NOMO-1 treated with DMSO at 0.1 percent for 48 hours (cell line): ENCODE measurements around the gene SUPT3H.
"Not testable (repeated sequence)": the region's sequence is repeated elsewhere in the genome, so short reads cannot be mapped to it uniquely, and the experiment has no call there.

Experiments used
- DNase-seq: peaks from one replicate; lab custom pipeline; 2025; ENCODE audit not compliant: unreplicated experiment; lab: John Stamatoyannopoulos, UW

SUPT3H gene

DNA sequence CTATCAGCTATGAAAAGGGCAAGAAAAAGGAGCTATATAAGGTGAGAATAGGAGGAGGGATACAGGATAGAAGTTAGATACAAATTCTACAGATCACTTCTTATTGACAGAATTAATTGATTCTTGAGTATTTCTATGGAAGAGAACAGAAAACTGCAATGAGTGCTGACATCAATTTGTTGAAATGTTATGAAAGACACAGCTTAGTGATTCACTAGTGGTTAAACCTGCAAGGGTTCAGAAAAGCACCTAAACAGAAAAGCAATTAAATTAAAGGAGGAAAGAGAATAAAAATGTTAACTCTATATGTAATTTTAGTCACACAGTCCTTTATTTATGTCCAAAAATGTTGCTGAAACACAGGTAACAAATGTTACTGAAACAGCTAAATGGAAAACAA is 304.0 kb downstream of the SUPT3H start:
- no peak for DNase-seq

DNA sequence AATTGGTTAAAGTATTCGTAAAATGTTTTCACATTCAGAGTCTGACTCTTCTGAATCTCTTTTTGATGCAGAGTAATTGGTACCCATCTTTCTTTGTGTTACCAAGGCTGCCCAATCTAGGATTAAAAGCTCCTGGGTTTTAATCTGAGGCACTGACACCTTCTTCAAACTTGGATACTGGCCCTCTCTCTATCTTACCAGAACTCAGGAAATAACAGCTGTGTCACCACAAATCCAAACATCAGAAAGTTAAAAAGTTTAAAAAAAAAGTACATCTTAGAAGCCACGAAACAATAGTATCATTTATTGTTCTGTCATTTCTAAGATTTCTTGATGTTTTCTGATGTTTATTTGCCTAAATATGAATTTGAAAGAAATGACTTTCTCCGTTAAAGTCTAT is 305.1 kb downstream of the SUPT3H start:
- DNase-seq: no peak

DNA sequence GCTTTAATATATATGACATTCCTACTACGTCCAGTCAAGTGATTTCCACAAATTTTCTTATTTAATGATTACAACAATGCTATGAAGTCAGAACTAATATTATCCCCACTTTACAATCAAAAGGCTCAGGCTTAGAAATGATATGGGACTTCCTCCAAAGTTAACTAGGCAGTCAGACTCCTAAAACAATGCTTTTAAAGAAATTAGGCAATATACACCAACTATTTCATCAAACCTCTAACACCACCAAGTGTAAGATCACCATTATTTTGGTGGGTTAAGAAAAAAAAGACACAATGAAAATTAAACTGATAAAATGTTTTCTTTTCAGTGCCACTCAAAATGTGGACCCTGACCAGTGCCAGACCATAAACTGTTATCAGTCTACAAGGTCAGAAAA is 305.7 kb downstream of the SUPT3H start:
- peak; percentile 67 for DNase-seq

DNA sequence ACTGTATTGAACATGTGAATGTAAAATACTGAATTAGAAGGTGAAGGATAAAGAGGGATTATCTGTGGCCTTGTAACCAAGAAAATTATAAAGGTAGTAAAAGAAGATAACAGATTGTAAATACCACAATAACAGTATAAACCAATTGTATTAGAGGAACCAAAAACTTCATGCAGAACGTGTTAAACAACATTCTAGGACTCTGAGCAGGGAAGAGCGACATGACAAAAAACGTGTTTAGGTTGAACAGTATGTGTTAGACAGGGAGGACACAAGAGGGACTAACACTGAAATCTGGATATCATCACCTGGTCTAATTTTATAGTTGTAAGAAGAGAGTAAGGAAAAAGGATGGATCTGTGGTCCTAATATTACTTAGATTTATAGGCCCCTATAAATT is 308.6 kb downstream of the SUPT3H start:
- DNase-seq: no peak

DNA sequence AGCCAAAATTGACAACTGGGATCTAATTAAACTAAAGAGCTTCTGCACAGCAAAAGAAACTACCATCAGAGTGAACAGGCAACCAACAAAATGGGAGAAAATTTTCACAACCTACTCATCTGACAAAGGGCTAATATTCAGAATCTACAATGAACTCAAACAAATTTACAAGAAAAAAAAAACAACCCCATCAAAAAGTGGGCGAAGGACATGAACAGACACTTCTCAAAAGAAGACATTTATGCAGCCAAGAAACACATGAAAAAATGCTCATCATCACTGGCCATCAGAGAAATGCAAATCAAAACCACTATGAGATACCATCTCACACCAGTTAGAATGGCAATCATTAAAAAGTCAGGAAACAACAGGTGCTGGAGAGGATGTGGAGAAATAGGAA is 310.3 kb downstream of the SUPT3H start:
- DNase-seq: not testable (repeated sequence)

DNA sequence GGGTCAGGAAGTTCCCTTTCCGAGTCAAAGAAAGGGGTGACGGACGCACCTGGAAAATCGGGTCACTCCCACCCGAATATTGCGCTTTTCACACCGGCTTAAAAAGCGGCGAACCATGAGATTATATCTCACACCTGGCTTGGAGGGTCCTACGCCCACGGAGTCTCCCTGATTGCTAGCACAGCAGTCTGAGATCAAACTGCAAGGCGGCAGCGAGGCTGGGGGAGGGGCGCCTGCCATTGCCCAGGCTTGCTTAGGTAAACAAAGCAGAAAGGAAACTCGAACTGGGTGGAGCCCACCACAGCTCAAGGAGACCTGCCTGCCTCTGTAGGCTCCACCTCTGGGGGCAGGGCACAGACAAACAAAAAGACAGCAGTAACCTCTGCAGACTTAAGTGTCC is 315.1 kb downstream of the SUPT3H start:
- DNase-seq: not testable (repeated sequence)

DNA sequence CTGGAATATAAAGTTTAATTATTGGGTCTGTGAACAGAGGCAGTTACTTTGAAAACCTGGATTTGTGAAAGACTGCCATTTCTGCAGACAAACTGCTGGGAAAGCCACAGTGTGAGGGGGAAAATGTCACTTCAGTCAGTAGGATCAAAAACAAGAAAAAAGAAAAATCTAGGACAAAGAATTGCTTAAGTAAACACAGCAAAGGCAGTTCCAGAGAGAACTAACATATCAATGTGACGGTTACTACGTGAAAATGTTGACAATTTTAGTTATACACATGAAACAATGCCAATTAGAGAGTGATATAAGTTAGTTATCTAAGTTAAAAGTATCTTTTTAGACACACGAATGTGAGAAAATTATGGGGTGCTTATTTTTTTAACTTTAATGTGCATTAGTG is 320.0 kb downstream of the SUPT3H start:
- no peak for DNase-seq

DNA sequence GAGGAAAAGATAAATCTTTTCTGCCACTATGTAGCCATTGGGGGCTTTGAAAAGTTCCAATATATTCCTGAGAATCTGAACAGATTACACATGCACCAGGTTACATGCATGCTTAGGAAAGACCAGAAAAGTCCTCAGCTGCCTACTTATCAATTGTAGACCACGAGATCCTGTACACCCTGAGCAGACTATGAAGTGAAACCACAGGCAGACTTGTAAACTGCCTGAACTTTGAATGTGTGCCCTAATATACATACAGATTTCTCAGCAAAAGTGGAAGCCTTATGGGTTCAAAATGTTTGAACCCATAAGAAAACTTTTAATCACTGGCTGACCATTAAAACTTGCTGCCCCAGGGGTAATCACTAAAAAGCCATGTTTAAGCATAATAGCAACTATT is 323.1 kb downstream of the SUPT3H start:
- DNase-seq: peak; percentile 40

DNA sequence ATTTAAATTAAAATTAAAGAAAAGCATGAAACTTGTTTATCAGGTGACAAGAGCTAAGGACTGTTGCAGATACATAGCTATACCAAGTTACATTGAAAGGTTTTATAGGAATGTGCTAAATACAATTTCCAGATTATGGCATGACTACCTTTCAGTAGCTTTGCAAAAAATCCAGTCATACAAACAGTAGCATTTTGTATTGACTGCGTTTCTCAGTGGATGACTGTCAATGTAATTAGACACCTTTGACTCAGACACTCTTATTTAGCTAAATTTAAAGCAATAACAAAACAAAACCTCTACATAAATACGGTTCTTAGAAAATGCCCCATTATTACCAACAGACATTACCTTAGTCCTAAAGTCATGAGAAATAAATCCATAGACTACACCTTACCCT is 325.4 kb downstream of the SUPT3H start:
- DNase-seq: no peak

DNA sequence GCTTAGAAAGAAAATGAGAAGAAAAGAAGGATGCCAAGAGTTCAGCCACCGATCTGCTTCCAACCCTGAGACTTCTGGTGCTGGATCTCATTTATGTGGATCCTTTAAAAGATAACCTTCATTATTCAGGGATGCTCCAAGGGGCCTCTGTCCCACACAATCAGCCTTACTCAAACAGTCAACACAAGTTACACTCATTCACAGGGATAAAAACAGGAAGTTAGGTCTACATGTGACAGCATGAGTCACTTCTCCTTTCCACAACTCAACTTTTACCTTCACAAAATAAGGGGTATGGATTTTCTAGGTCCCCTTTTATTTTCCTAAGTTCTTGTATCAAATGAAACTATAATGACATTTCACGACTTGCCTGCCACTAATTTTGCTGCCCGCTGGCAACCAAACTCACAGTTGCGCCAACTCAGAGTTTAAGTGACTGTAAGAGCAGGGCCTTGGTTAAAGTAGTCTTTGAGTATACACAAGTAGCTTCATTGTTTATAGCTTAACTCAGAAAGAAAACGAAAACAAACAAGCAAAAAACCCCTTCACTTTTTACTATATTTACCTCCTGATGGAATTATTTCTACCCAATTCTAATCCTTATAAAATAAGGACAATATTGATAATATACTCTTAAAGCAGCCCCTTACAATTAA is 328.4 kb downstream of the SUPT3H start:
- peak; percentile 95 for DNase-seq

DNA sequence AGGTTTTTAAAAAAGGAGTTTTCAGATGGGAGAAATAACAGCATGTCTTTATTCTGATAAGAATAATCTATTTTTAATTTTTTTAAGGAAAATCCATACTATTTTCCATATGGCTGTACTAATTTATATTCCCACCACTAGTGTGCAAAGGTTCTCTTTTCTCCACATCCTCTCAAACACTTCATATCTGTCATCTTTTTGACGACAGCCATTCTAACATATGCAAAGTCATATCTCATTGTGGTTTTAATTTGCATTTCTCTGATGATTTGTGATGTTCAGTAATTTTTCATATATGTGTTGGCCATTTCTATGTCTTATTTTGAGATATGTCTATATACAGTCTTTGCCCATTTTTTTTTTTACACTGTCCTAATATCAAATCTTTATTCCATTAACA is 330.2 kb downstream of the SUPT3H start:
- DNase-seq: no peak

DNA sequence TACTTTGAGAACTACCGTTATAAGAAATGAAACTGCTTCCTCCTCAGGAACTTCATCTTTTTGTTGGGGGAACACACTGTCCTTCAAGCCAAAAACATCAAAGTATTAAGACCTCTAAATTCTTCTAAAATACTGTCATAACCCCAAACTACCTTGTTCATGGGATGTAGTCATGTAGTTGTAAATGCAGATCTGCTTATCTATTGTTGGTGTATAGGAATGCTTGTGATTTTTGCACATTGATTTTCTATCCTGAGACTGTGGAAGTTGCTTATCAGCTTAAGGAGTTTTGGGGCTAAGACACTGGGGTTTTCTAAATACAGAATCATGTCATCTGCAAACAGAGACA is 332.5 kb downstream of the SUPT3H start:
- no peak for DNase-seq

DNA sequence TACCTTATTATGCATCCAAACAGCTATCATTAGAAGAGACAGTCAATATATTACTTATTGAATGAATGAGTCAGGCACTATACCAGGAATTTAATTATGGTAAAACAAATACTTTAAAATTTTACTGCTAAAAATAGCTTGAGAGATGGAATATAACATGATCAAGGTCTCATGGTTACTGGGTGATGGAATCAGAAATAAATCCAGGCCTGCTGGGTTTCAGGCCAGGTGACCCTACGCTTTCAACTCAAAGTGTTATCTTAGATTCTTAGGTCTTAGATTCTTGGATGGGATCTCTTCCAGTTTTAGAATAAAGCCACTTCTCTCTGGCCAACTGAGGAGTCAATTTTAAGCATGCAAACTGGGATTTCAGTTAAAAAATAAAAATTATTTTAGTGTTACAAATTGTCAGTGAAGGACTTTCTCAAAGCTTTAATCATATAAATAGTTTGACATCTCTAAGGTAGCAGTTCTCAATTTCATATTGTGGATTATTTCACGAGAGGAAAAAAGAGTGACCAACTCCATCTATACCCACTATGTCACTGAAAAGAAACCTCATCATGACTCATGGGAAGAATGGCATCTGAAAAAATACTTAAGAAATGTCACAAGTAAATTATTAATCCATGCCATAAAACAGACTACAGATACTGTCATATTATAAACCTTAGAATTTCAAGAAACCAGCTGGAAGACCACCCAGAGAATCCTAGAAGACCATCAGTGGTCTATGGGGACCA is 333.1 kb downstream of the SUPT3H start:
- no peak for DNase-seq

DNA sequence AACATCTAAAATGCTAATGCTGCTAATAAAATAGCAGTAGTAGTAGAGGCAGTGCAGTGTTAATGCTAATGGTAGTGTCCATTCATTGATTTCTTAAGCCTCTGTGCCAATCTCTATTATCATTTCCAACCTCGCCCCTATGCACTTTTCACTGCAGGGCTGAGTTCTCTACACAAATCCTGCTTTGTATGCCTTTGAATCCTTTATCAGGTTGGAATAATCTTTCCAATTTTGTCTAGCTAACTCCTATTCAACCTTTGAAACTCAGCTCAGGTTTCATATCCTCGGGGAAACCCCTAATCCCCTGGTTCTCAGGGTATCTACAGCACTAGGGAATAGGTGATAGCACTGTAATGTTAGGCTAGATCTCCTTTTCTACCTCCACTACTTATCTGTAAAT is 333.6 kb downstream of the SUPT3H start:
- no peak for DNase-seq

DNA sequence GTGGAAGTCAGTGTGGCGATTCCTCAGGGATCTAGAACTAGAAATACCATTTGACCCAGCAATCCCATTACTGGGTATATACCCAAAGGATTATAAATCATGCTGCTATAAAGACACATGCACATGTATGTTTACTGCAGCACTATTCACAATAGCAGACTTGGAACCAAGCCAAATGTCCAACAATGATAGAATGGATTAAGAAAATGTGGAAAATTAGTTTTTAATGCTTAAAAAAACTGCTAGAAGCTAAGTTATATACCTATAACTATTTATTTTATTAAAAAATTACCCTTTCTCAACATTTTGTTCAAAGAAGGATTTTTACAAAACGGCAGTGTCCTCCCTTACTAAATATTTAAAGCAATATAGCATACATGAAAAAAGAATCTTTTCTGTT is 335.1 kb downstream of the SUPT3H start:
- DNase-seq: not testable (repeated sequence)

DNA sequence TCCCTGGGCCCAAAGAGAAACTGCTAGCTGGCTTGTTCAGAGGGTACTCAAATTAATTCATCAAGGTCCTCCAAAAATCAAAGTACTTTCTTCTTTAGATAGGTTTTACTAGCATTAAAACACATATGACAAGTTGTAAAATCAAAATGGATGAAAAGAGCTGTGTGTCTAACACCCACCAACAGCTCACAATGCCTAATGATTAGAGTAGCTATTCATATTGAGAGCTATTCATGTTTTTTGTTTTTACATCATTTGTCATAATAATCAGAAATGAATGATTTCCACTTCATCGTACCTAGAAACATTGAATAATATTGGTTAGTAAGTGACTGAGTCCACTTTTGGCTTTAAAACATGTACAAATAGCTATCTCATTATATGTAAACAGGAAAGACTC is 339.5 kb downstream of the SUPT3H start:
- DNase-seq: no peak

DNA sequence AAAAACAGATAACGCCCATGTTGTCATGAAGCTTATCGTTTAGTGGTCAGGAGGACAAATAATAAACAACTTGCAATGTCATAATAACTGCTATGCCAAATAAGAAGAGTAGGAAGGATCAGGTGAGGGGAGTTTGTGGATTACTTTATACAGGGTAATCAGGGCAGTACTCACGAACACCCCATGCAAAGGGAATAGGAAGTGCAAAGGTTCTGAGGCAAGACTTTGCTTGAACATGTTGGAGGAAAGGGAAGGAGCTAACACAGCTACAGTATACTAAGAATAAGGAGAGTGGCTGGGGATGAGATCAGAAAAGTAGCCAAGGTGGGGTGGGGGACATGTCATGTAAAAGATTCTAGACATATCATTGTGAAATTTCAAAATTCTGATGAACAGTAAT is 341.6 kb downstream of the SUPT3H start:
- no peak for DNase-seq

DNA sequence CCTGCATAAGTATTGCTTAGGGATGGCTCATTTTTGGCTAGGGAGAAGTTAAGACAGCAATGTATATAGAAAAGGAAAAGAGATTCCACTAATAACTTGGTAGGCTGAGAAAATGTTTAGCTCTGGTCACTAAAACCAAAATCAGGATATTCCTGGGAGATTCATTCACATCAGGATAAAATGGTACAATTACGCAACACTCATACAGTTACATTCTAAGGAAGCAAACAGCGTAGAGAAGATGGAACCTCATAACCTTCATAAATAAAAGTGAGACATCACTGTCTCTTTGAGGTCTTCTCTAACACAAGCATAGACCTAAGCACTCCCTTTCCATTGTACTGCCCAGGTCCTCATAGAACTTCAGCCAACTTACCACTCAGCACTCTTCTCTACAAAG is 345.3 kb downstream of the SUPT3H start:
- DNase-seq: no peak

DNA sequence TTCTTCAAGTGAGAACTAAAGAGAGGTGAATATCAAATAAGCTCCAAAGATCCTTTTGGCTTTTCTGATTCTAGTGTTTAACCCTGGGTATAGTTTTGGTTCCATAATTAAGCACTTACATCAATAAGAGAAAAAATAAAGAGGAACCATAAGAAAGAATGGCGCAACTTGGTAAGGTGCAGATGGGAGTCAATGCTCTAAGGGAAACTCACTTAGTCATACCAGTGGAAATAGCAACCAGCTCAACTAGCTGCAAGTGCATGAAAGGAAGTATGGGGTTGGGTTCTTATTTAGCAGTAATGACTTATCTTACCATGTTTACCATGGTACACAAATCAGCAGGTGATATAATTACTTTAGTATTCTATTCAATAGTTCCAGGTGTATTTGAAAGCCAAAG is 346.1 kb downstream of the SUPT3H start:
- peak; percentile 97 for DNase-seq

DNA sequence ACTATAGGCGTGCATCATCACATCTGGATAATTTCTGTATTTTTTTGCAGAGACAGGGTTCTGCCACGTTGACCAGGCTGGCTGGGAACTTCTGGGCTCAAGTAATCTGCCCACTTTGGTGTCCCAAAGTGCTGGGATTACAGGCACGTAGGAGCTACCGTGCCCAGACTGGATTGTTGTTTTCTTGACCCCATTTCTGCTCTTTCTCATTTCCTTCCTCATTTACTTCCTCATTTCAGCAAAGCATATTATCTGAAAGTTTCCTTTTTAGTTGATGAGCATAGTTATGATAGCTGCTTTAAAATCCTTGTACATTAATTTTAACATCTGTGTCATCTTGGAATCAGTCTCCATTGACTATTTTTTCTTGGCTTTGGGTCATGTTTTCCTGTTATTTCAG is 350.6 kb downstream of the SUPT3H start:
- DNase-seq: peak; percentile 13

DNA sequence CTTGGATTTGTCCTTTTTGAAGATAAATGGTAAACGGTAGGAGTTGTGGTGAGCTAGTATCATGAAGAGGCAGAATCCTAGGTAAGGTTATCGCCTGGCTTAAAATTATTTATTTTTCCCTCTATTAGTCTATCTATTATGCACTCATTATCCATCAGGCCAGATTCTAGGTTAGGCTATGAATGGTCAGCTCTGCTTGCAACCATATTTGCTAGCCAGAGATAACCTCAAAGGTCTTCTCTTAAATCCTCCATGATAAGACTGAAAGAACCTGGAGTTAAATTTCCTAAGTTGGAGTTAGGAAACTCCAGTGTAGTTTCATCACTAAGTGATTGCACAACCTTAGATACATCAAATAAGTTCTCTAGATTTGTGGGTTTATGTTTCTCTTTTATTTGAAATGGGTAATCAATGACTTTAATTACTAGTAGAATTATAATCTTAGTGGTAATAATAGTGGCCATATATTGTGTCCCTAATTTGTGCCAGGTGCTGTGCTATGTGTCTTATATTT is 351.7 kb downstream of the SUPT3H start:
- DNase-seq: no peak

DNA sequence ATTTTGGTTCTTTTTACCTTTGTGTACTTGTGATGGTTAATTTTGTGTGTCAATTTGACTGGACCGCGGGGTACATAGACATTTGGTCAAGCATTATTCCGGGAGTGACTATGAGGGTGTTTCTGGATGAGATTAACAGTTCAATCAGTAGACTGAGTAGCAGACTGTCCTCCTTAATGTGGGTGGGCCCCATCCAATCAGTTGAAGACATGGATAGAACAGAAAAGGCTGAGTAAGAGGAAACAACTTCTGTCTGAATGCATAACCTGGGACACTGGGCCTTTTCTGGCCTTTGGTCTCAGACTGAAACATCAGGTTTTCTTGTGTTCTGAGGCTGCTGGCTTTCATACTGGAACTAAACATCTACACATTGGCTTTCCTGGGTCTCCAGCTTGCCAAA is 353.1 kb downstream of the SUPT3H start:
- DNase-seq: no peak

DNA sequence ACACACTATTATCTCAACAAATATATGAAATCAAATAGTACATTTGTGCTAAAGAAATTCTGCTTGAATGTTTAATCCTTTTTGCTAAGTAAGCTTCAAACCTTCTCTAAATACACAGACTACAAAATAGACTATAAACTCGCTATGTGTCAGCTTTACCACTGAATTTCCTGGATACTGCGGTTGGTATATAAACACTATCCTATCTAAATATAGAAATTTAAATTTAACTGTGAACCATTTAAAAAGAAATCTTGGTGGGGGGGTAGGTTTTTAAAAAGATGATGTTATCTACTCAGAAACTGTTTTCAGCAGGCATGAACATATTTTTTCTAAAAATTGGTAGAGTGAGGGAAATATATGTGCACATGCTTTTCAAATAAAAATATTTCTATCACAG is 356.1 kb downstream of the SUPT3H start:
- DNase-seq: peak; percentile 53
